Measurements from ENCODE around the gene JAZF1.

- TF ChIP-seq CTCF (IDR thresholded peaks at IDR 0.05) (no peak), POLR2A (IDR thresholded peaks at IDR 0.05) (no peak)
Measured at GRCh38 chr7:28168393-28169158, 12.0 kb downstream of the JAZF1 start.

Measured in testis (tissue), 2 donors.